HT1080 (cell line): ENCODE measurements around the gene MYO9A. TPM values are rescaled to one million over a fixed set of nuclear protein-coding genes. Genes with fewer than 3 reads are reported as not detected.
A peak's percentile ranks its signal among the peaks of the same experiment; 100 is the strongest.

Experiments used
- DNase-seq: peaks from one replicate; pipeline ENCODE4 v3.0.0-alpha.2; 2015; ENCODE audit warnings: low read depth
- total RNA-seq: library from RNA; depleted of rRNA; stranded (reverse); fragments of >200 nt; shearing (Covaris generic); gene quantifications from 2 replicates; pipeline ENCODE4 v1.2.3, GENCODE V29; 2014

Gene MYO9A
- total RNA-seq, 1 experiment from 2014 or later = 8.0 TPM

- DNase-seq = no peak
Observed at GRCh38 chr15:71809346-71809745, 308.6 kb downstream of the MYO9A start.

- no peak for DNase-seq
Observed at GRCh38 chr15:71808311-71809020, 309.5 kb downstream of the MYO9A start.

- no peak for DNase-seq
Observed at GRCh38 chr15:71807691-71808091, 310.3 kb downstream of the MYO9A start.

- DNase-seq = no peak
Observed at GRCh38 chr15:71807125-71807629, 310.8 kb downstream of the MYO9A start.

GRCh38 chr15:71806452-71806931 lies 311.5 kb downstream of the MYO9A start:
- peak; percentile 44 for DNase-seq

GRCh38 chr15:71804695-71805470 lies 313.1 kb downstream of the MYO9A start:
- DNase-seq = no peak

- DNase-seq = no peak
Observed at GRCh38 chr15:71804226-71804625, 313.7 kb downstream of the MYO9A start.

- no peak for DNase-seq
Observed at GRCh38 chr15:71802770-71803169, 315.2 kb downstream of the MYO9A start.

- no peak for DNase-seq
Observed at GRCh38 chr15:71801935-71802655, 315.9 kb downstream of the MYO9A start.

GRCh38 chr15:71800835-71801745 lies 316.9 kb downstream of the MYO9A start:
- DNase-seq = peak; percentile 75

GRCh38 chr15:71800190-71800589 lies 317.8 kb downstream of the MYO9A start:
- no peak for DNase-seq

GRCh38 chr15:71798641-71799040 lies 319.3 kb downstream of the MYO9A start:
- no peak for DNase-seq

GRCh38 chr15:71792521-71792920 lies 325.4 kb downstream of the MYO9A start:
- DNase-seq = peak; percentile 82

GRCh38 chr15:71791975-71792374 lies 326.0 kb downstream of the MYO9A start:
- no peak for DNase-seq

GRCh38 chr15:71790081-71790480 lies 327.9 kb downstream of the MYO9A start:
- DNase-seq = peak; percentile 56

- no peak for DNase-seq
Observed at GRCh38 chr15:71789616-71790015, 328.3 kb downstream of the MYO9A start.

GRCh38 chr15:71788646-71789579 lies 329.0 kb downstream of the MYO9A start:
- peak; percentile 28 for DNase-seq

GRCh38 chr15:71786673-71787072 lies 331.3 kb downstream of the MYO9A start:
- DNase-seq = no peak

GRCh38 chr15:71785996-71786395 lies 332.0 kb downstream of the MYO9A start:
- no peak for DNase-seq

GRCh38 chr15:71784719-71785118 lies 333.2 kb downstream of the MYO9A start:
- no peak for DNase-seq
